GM12873 (cell line): ENCODE data around the gene PHLDA2.

ENCODE experiments used
- TF ChIP-seq, protein P1 (sequence below): IDR thresholded peaks from 2 replicates; pipeline ENCODE4 v1.5.1; 2012; ENCODE audit warnings: low read depth, mild to moderate bottlenecking, moderate library complexity, low read length, control low read depth; ENCODE audit not compliant: insufficient read depth; ENCODE audit errors: missing control alignments

Gene PHLDA2

DNA sequence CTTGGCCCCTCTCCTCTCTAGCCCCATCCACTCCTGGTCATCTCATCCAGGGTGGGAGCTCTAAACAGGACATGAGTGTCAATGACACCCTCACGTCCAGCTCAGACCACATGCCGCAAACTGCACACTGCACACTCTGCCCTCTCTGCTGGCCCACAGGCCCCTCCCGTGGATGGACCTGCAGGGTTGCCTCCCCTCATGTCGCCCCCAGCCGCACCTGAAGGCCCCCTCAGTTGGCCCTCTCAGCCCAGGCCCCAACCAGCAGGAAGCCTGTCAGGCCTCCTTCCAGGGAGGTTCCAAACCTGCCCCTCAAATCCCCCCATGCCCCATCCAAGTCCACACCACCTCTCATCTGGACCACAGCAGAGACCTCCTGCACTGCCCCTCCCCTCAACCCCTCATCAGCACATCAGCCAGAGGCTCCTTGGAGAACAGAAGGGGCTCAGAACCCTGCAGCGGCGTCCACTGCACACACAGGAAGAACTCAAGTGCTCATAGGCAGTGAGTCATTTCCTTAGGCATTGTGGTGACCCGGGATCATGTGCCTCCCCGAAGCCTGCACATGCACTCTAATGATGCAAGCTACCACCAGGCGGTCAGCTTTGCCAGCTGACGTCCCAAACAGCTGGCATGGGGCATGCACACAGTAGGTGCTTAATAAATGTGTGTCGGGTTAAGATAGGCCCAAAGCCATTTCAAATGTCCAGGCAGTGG lies 30.7 kb downstream of the PHLDA2 start:
- TF ChIP-seq, protein P1, sequence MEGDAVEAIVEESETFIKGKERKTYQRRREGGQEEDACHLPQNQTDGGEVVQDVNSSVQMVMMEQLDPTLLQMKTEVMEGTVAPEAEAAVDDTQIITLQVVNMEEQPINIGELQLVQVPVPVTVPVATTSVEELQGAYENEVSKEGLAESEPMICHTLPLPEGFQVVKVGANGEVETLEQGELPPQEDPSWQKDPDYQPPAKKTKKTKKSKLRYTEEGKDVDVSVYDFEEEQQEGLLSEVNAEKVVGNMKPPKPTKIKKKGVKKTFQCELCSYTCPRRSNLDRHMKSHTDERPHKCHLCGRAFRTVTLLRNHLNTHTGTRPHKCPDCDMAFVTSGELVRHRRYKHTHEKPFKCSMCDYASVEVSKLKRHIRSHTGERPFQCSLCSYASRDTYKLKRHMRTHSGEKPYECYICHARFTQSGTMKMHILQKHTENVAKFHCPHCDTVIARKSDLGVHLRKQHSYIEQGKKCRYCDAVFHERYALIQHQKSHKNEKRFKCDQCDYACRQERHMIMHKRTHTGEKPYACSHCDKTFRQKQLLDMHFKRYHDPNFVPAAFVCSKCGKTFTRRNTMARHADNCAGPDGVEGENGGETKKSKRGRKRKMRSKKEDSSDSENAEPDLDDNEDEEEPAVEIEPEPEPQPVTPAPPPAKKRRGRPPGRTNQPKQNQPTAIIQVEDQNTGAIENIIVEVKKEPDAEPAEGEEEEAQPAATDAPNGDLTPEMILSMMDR: no peak

GRCh38 chr11:2897048-2897447 lies 32.2 kb downstream of the PHLDA2 start:
- TF ChIP-seq, protein P1: no peak

- TF ChIP-seq, protein P1: no peak
Observed at GRCh38 chr11:2896047-2896446, 33.2 kb downstream of the PHLDA2 start.

DNA sequence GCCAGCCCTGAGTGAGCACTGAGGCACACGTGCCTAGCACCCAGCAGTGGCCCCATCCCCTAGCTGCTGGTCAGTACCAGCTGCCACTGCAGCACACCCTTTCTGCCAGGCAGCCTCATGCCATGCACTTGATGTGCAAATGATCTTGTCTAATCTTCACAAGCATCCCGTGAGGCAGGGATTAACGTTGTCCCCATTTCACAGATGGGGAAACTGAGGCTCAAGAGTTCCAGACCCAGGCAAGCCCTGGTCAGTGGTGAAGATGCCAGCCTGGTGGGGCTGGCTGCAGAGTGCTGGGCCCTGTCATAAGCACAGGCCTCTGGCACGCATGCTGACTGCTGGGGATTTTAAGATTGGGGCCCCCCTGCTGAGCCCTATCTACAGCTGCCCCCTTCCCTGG lies 35.3 kb downstream of the PHLDA2 start:
- TF ChIP-seq, protein P1: no peak

GRCh38 chr11:2892967-2893528 lies 36.2 kb downstream of the PHLDA2 start:
- TF ChIP-seq, protein P1: peak; percentile 64

DNA sequence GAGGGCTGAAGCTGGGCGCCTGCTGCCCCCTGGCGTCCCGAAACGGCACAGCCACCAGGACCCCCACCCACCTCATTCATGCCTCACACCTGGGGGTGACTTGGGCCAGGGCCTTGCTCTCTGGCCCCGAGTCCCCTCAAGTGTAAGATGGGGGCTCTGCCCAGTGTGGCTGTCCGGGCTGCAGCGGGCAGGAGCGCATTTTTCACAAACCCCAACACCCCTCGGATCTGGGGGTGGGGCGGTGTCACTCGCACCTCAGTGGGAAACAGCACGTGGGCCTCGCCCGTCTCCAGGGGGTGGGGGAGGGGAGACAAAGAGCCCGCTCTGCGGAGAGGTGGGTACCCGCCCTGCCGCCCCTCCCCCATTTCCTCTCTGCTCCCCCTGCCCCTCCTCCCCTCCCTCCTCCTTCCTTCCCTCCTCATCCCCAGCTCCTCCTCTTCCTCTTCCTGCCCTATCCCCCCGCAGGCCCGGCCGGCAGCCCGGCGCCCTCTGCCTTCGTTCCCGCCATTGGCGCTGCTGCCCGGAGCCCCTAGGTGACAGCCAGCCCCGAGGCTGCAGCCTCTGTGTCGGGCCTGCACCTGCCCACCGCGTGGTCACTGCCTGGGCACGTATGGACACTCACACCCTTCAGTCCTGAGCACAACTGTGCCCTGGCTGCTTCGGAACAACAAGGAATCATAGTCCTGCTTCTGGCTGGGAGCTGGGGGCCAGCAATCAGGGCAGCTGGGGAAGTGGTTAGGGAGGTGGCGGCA lies 36.8 kb downstream of the PHLDA2 start:
- TF ChIP-seq, protein P1: peak; percentile 93
